HG03469 (cell line): ENCODE measurements around the gene RFNG.

Source experiments
- ATAC-seq: cut with Tn5 transposase; IDR thresholded peaks from one replicate; pipeline ENCODE4 v1.9.1; 2021; ENCODE audit warnings: mild to moderate bottlenecking, moderate library complexity, moderate number of reproducible peaks; ENCODE audit not compliant: unreplicated experiment

RFNG gene

DNA sequence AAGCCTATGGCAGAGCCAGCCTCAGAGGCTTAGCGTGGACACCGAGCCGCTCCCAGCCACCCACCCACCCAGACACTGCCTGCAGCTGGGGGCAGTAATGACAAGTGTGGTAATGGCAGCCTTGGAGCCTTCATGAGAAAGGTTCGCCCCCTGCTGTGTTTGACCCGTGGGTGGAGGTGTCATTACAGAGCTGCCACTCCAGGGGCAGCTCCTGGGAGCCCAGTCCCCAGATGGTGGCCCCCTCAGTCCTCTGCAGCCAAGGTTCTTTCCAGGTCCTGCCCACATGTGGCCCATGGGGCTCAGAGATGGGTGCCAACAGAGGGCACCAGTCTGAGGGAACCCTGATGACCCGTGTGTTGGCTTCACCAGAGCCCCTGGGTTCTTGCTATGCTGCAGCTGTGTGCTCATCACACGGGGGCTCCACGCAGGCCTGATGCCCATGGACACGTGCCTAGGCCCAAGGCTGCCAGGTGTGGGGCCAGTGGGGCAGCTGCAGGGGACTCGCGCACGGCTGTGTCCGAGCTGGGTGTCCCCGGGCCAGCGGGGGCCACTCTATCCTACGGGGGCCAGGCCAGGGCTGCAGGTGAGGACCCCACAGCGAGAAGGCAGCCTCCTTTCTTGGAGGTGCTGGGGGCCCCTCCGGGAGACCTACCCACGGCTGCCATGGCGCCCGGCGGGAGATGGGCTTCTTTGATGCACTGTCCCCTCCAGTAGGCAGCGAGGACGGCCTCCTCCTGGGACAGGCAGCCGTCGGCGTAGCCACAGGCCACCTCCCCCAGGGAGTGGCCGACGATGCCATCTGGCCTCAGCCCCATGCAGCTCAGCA is 38.3 kb upstream of the RFNG start:
- ATAC-seq: no peak

DNA sequence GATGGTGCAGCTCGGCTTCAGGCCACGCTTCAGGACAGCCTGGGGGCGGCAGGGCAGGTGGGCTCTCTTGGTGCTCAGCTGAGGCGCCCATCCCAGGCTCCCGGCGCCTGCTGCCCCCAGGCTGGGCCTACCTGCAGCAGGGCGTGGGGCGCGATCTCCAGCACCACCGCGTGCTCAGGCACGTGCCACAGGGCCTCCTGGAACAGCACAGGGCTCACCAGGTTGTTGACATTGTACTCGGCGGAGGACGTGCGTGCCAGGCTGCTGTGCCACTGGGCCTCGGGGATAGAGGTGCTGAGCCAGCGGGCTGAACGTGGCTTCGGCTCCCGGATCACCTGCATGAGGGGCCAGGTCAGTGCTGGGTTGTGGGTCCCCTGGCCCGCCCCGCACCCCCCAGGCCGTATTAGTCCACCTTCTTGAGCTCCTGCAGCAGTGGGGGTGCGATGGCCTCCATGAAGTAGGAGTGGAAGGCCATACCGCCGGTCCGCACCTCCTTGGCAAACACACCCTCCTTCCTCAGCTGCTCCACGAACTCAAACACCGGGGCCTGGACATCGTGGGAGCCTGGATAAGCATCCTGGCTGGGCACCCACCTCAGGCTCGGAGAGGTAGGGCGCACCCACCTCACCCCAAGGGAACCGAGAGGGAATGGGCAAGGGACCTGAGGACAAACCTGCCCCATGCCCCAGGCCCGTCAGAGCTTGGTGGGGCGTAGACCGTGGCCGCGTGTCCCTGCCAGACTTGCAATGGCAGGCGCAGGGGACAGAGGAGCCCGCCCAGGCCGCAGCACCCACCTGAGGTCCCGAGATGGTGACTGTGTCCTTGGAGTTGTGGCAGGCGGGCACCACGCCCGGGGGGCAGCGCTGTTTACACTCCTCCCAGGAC is 37.5 kb upstream of the RFNG start:
- no peak for ATAC-seq

DNA sequence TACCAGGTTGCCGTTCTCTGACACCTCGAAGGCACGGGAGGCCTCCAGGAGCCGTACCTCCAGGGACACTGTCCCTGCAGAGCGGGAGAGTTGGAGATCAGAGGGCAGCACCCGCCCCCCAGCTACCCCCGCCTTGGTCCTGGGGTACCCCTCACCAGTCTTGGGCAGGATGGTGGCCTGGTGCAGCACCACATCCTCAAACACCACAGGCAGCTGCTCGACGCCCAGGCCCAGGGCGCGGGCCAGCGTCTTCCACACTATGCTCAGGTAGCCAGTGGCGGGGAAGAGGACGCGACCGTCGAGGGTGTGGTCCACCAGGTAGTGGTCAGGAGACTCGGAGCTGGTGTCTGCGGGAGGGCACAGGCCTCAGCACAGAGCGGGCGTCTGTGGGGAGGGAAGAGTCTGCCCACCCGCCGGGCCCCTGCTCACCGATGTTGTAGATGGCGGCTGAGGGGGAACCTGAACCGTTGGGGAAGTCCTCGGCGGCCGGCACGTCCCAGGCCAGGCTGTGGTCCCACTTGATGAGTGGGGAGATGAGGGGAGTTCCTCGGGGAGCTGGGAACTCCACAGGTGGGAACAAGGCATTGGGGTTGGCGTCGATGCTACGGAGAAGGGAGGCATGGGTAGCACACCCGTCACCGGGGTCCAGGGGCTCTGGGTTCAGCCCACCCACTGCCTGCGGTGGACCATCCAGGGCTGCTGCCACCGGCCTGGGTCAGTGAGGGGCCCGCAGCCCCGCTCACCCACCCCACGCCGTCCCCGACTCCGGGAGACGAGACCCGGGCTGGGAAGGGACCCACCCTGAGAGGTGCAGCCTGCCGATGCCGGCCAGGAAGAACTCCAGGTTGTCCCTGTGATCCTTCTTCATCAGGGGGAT is 36.6 kb upstream of the RFNG start:
- ATAC-seq: no peak

DNA sequence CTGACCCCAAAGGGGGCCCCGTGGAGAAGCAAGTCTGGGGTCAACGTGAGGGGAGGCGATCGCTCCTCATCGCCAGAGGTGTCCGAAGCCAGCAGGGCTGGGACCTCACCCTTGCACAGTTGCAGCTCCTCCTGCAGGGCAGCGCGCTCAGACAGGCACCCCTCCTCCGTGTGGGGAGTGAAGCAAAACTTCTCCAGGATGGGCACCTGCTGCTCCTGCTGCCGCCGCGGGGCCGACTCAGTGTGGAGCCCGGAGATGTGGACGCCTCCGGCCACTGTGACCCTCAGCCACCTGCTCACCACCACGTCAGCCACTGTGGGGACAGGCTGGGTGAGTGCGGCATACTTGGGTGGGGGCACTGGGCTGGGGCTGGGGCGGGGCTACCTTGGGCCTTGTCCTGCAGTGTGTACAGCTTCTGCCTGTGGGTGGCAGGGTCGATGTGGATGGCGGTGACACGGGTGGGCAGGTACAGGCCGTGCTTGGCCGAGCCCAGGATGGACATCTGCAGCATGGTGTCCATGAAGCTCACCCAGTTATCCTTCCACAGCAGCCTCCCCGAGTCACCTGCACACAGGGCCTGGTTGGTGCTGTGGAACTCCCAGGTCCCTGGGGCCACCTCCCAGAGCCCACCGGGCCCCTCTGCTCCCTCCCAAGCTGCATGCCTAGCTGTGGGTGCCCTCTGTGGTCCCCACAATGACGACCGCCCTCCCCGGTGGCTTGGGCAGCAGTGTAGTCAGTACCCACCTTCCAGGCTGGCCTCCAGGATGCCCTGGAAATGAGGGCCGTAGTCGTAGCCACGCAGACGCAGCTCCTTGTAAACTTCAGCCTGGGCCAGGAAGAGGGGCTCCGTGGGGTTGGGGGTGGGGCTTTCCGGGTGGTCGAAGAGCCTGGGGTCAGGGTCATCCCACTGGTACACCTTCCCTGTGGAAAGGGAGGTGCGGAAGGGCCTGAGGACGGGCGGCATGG is 35.6 kb upstream of the RFNG start:
- no peak for ATAC-seq

DNA sequence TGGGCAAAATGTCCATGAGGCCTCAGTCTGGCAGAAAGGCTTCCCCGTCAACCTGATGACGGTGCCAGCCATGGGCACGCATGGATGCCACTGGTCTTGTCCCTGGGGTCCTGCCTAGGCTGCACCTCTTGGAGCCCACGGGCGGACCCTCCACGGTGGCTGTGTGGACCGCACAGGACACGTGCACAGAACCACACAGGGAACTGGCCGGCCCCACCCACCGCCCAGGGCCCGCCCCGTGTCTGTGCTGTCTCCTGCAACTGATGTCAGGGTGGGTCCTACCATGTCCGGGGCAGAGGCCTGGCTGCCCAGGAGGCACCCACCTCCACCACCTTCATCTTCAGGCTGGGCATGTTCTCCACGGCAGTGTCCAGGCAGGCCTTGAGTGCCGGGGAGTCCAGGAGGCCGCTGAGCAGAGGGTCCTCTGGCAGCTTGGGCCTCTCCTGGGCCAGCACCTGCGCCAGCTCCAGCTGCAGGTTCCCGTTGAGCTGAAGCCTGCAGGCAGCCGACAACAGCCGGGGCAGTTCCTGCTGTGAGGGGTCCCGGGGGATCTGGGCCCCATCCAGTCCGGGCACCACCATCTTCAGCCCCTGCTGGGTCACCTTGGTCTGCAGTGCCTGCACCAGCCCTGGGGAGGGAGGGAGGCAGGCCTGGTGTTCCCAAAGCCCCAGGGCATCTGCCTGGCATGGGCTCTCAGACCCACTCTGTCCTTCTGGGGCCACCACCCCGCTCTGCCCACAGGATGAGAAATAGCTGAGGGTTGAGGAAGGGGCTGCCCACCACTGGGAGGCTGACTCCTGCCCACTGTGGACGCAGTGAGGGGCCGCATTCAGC is 34.5 kb upstream of the RFNG start:
- ATAC-seq: no peak

DNA sequence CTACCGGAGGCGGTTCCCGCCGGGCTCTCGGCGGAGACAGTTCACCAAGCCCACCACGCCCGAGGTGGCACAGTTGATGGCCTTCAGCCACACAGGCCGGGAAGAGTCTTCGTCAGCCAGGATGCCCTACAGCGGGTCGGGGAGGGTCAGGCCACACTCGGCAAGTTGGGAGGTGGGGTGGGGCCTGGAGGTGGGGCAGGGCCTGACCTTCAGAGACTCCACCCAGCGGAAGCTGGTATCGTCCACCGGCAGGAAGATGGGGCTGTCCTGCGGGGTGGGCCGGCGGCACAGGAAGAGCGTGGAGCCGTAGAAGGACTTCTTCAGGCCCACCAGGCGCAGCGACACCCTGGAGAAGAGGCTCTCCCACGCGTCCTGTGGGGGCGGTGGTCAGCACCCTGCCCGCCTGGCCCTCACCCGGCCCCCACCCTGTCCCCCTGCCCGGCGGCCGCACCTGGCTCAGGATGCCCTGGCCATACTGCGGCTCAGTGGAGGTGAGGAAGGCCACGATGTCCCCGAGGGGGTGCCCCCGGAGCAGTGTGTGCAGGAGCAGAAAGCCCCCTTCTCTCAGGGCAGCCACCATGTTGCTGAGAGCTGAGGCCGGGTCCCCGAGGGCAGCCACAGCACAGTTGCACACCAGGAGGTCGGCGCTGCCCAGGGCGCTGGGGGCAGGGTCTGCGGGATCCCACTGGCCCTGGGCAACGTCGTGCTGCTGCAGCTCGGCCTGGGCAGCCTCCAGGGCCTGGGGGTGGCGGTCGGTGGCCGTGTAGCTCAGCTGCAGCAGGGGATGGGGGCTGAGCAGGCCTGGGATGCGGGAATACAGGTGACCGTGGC is 33.6 kb upstream of the RFNG start:
- ATAC-seq: no peak

DNA sequence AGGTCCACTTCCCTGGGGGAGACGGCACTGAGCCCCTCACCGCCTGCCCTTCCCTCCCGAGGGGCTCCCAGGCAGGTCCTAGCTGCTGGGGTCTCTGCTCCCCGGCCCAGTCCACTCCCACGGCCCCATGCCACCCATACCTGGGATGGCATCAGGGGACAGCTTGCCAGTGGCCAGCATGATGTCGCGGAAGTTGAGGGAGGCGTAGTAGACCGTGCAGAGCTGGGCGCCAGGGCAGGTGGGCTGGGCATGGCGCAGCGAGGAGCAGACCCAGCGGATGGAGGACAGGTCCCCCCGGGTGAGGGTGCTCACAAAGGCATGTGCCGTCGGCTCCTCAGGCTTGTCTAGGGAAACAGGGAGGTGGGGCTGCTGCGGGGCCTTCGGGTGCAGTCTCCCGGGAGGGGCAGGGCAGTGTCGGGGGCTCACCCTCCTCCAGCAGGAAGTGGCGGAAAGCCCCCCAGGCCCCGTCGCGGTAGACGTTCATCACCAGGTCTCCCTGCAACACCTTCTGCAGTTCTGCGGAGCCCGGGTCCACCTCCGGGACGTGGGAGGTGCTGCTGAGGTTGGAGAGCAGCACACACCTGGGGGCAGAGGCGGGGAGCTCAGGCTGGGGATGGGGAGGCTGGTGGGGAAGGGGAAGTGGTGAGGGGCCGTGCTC is 32.9 kb upstream of the RFNG start:
- ATAC-seq: no peak

DNA sequence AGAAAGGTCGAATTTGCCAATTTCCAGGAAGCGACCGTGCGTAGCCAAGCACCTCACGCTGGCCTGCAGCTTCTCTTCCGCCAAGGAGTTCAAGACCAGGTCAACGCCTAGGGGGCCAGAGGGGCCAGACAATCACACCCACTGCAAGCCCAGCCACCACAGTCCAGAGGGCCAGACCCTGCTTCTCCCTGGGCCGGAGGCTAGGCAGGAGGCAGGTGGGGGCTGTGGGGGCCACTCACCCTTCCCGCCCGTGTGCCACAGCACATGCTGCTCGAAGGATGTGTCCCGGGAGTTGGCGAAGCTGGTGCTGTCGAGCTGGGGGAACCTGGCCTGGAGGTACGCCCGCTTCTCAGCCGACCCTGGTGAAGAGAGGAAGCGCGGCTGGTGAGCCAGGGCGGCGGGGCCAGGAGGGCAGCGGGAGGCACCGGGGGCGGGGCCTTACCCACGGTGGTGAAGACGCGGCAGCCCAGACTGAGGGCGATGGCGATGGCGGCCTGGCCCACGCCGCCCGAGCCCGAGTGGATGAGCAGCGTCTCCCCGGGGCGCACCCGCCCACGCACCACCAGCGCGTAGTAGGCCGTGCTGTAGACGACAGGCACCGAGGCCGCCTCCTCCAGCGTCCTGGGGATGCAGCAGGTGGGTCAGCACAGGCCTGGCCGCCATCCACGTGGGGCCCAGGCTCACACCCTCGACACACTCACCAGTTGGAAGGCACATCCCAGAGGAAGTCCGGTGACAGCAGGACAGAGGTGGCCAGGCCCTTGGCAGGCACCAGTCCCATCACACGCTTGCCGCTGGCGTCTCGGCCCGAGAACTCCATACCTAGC is 32.1 kb upstream of the RFNG start:
- ATAC-seq: no peak

DNA sequence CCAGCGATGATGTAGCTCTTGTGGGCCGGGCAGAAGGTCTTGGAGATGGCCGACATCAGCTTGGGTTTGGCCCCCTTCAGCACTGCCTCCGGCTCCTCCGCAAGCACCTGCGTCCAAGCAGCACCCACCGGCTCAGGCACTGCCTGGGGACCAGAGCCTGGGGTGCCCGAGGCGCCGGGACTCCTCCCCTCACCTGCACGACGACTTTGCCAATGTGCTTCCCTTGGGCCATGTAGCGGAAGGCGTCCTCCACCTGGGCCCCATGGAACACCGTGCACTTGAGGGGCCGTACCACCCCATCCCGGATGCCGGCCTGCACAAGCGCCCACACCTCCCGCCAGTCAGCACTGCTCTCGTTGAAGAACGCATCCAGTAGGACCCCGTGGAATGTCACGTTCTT is 31.4 kb upstream of the RFNG start:
- ATAC-seq: no peak

DNA sequence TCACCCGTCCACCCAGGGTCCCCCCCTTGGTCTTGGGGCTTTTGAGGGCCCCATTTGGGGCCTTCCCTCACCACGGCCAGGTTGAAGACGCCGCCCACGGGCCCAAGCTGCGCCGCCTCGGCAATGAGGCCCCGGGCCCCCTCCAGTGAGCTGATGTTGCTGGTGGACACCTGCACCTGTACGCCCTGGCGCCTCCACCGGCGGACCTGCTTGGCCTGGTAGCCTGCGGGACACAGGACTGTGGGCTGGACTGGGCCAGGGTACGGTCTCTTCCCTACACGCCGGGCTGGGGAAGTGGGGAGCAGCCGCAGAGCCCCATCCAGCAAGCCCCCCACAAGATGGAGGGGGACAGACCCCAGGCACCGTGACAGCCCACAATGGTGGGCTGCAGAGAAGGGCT is 30.8 kb upstream of the RFNG start:
- ATAC-seq: no peak

DNA sequence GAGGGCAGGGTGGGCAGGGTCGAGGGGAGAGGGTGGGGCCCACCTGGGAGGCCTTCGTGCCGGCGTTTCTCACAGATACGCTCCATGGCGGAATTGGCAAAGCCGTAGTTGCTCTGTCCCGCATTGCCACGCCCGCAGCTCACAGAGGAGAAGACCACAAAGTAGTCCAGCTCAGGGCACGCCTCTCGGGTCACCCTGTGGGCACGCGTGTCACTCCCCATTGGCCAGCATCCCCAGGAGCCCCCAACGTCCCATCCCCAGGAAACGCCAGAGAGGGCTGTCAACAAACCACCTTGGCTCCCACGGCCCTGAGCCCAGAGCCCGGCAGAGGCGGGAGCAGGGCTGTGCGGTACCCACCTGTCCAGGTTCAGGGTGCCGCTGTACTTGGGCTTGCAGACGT is 30.4 kb upstream of the RFNG start:
- ATAC-seq: no peak

DNA sequence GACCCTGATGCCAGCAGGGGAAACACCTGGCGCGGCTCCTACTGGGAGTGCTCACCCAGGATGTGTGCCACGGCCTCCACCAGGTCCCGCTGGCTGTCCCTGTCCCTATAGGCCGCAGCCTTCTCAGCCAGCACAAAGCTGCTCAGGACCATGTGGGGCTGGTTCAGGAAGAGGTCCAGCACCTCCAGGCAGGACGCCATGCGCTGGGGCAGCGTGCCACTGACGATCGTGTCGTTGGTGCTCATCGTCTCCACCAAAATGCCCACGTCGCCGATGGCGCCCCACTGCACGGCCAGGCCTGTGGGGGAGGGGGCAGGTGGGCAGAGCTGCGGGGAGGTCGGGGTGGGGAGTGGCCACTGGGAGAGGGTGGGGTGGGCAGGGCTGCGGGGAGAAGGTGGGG is 29.9 kb upstream of the RFNG start:
- ATAC-seq: no peak

DNA sequence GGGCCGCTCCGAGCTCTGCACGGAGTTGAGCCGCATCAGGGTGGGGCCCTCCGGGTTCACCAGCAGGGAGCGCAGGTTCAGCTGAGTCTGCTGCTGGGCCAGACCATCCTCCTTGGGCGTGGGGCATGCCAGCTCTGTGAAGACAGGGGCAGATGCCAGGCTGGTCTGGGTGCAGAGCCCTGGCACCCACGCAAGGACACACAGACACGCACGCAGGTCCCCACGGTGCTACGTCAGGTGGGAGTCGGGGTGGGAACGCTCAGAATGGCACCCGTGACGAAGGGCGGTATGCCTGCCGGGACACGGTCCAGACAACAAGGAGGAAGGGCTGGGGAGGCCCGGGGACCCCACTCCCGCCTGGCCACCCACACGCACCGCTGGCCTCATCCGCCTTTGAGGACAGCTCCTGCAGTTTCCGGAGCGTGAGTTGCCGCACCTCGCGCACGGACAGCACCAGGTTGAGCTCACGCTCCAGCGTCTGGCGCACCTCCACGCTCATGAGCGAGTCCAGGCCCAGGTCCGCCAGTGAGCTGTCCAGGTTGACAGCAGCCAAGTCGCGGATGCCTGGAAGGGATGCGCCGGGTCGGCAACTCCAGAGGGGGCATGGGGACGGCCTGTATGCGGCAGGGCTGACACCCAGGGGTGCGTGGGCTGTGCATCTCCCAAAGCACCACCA is 29.3 kb upstream of the RFNG start:
- ATAC-seq: no peak

DNA sequence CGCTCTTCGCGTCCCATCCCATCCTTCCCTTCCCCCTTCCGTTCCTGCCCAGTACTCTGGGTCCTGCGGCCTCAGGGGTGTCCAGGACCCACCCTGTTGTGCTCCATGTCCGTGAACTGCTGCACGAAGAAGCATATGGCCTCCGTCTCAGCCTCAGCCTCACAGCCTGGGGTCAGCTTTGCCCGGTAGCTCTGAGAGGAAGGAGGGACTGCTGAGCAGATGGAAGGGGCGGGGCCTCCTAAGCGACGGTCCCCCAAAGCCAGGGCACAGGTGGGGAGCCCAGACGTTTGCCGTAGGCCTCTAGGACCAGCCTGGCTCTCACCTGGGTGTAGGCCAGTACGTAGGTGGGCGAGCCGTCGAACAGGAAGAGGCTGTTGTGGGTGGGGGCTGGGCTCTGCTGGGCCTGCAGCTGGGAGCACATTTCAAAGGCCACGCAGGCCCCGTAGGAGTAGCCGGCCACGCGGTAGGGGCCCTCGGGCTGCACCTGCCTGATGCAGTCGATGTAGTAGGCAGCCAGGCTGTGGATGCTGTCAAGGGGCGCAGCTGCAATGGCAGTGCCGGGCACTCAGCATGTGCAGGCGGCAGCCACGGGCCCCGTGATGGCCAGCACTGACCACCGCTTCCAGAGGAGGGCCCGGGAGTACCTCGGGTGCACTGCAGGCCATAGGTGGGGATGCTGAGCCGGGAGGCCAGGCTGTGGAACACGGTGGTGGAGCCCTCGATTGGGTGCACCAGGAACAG is 28.6 kb upstream of the RFNG start:
- ATAC-seq: no peak

DNA sequence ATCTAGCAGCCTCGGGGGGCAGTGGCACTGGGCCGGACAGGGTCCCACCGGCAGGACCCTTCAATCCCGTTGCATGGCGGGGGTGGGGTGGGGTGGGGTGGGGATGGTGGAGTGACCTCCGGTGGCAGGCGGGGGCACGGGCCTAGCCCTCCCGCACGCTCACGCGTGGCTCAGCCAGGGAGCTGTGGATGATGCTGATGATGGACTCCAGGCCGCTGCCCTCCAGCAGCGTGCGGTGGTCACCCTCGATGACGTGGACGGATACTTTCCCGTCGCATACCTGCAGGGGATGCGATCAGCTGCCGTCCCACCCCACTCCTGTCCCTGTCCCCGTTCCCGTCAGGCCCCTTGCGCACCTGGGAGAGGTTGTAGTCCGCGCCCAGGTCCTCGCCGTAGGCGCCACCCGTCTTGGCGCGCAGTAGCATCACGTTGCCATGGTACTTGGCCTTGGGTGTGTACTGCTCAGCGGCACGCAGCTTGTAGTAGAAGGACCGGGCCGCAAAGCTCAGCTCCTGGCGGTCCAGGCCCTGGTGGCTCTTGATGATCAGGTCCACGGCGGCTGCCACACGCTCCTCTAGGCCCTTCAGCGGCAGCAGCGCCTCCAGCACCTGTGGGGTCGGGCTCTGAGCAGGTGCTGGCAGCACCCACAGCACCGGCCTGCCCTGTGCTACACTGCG is 27.5 kb upstream of the RFNG start:
- ATAC-seq: no peak
